Measurements from ENCODE around the gene ERAL1.
A peak's percentile ranks its signal among the peaks of the same experiment; 100 is the strongest.
"Not testable (repeated sequence)": the region's sequence is repeated elsewhere in the genome, so short reads cannot be mapped to it uniquely, and the experiment has no call there.

The ERAL1 gene

GRCh38 chr17:28873839-28874238 lies 19.0 kb downstream of the ERAL1 start:
- no peak for DNase-seq
- intact Hi-C loops (cut with DNase I), result no loop called here

- intact Hi-C loops (cut with DNase I), result no loop called here
- DNase-seq, result no peak
Measured at GRCh38 chr17:28874750-28875149, 19.9 kb downstream of the ERAL1 start.

- intact Hi-C loops (cut with DNase I), result no loop called here
- no peak for DNase-seq
Measured at GRCh38 chr17:28875848-28876550, 21.2 kb downstream of the ERAL1 start.

- intact Hi-C loops (cut with DNase I); DNase-seq: not testable (repeated sequence)
Measured at GRCh38 chr17:28877150-28877711, 22.4 kb downstream of the ERAL1 start.

GRCh38 chr17:28878158-28878910 lies 23.5 kb downstream of the ERAL1 start:
- DNase-seq, result no peak
- intact Hi-C loops (cut with DNase I), result no loop called here

- intact Hi-C loops (cut with DNase I), result no loop called here
- DNase-seq, result peak in 2 of 42 donors; percentile 19 to 47
Measured at GRCh38 chr17:28878981-28879380, 24.2 kb downstream of the ERAL1 start.

- no peak for DNase-seq
- intact Hi-C loops (cut with DNase I), result no loop called here
Measured at GRCh38 chr17:28879886-28880571, 25.2 kb downstream of the ERAL1 start.

- no peak for DNase-seq
- intact Hi-C loops (cut with DNase I), result no loop called here
Measured at GRCh38 chr17:28880572-28880945, 25.7 kb downstream of the ERAL1 start.

GRCh38 chr17:28881533-28882056 lies 26.8 kb downstream of the ERAL1 start:
- no peak for DNase-seq
- intact Hi-C loops (cut with DNase I), result no loop called here

GRCh38 chr17:28882154-28882895 lies 27.5 kb downstream of the ERAL1 start:
- intact Hi-C loops (cut with DNase I), result no loop called here
- DNase-seq, result no peak

GRCh38 chr17:28883967-28884702 lies 29.3 kb downstream of the ERAL1 start:
- no peak for DNase-seq
- intact Hi-C loops (cut with DNase I), result no loop called here

GRCh38 chr17:28885363-28885762 lies 30.5 kb downstream of the ERAL1 start:
- intact Hi-C loops (cut with DNase I), result no loop called here
- no peak for DNase-seq

GRCh38 chr17:28885951-28886350 lies 31.1 kb downstream of the ERAL1 start:
- intact Hi-C loops (cut with DNase I), result no loop called here
- no peak for DNase-seq

- intact Hi-C loops (cut with DNase I), result no loop called here
- no peak for DNase-seq
Measured at GRCh38 chr17:28887871-28888471, 33.2 kb downstream of the ERAL1 start.

- intact Hi-C loops (cut with DNase I), result no loop called here
- no peak for DNase-seq
Measured at GRCh38 chr17:28888832-28889231, 34.0 kb downstream of the ERAL1 start.

GRCh38 chr17:28889996-28890395 lies 35.2 kb downstream of the ERAL1 start:
- intact Hi-C loops (cut with DNase I), result no loop called here

GRCh38 chr17:28891201-28891600 lies 36.4 kb downstream of the ERAL1 start:
- no peak for DNase-seq
- intact Hi-C loops (cut with DNase I), result no loop called here

More at GRCh38 chr17:28889996-28890395, 35.2 kb downstream of the ERAL1 start:
- DNase-seq, result no peak

- intact Hi-C loops (cut with DNase I), result no loop called here
- no peak for DNase-seq
Measured at GRCh38 chr17:28892024-28892423, 37.2 kb downstream of the ERAL1 start.

All from head of caudate nucleus (tissue), 42 donors.